Fibroblast of lung (primary cell): ENCODE results near the gene IMPDH1.

Experiments used
- CTCF ChIP-seq, 2 donors: IDR thresholded peaks in 1 of 2; conservative IDR thresholded peaks in 1 of 2; 1 replicate in 1 of 2; 2 replicates in 1 of 2; pipeline ENCODE4 v1.5.1; 2011 to 2012; ENCODE audit warnings: low read length in 2 of 2, control low read depth in 1 of 2, inconsistent platforms in 1 of 2, low read depth in 1 of 2, mild to moderate bottlenecking in 1 of 2
- EZH2 ChIP-seq: IDR thresholded peaks from 2 replicates; pipeline ENCODE4 v1.5.1; 2012; ENCODE audit warnings: low read length, control low read depth, mild to moderate bottlenecking; ENCODE audit errors: missing control alignments

GRCh38 chr7:128410451-128410753, 620 bp upstream of the IMPDH1 start:
- no peak for TF ChIP-seq EZH2
- no peak for TF ChIP-seq CTCF (conservative IDR thresholded peaks at IDR 0.05 in 1 of 2, IDR thresholded peaks at IDR 0.05 in 1 of 2; ENCODE audit: low read depth in 1 of 2, low read length in 2 of 2)
